ENCODE results near the gene PPP1R13B.

DNA sequence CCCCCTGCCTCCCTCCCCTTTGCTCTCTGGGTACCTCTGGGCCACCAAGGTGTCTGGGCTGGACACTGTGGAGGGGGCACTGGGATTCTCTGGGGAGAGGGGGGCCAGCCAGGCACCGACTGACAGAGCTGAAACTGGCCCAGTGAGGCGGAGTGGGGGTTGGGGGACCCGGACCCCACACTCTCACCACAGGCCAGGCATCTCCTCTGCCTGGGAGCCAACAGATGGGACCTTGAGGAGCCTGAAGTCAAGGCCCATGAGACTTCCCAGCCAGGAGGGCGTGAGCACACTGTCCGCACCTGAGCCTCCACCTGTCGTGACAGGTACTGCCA, 39.8 kb upstream of the PPP1R13B start:
- TF ChIP-seq, protein P1, sequence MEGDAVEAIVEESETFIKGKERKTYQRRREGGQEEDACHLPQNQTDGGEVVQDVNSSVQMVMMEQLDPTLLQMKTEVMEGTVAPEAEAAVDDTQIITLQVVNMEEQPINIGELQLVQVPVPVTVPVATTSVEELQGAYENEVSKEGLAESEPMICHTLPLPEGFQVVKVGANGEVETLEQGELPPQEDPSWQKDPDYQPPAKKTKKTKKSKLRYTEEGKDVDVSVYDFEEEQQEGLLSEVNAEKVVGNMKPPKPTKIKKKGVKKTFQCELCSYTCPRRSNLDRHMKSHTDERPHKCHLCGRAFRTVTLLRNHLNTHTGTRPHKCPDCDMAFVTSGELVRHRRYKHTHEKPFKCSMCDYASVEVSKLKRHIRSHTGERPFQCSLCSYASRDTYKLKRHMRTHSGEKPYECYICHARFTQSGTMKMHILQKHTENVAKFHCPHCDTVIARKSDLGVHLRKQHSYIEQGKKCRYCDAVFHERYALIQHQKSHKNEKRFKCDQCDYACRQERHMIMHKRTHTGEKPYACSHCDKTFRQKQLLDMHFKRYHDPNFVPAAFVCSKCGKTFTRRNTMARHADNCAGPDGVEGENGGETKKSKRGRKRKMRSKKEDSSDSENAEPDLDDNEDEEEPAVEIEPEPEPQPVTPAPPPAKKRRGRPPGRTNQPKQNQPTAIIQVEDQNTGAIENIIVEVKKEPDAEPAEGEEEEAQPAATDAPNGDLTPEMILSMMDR (conservative IDR thresholded peaks at IDR 0.05; ENCODE audit: low read depth in 2 of 2) = no peak
- TF ChIP-seq EZH2phosphoT487 (IDR thresholded peaks at IDR 0.05; ENCODE audit: unreplicated experiment) (no peak), POLR2AphosphoS5 (IDR thresholded peaks at IDR 0.05; ENCODE audit: low read depth) (no peak), EZH2 (IDR thresholded peaks at IDR 0.05; ENCODE audit: low read depth, unreplicated experiment) (no peak), NANOG (IDR thresholded peaks at IDR 0.05; ENCODE audit: borderline replicate concordance) (no peak)
- TF ChIP-seq, protein P2, sequence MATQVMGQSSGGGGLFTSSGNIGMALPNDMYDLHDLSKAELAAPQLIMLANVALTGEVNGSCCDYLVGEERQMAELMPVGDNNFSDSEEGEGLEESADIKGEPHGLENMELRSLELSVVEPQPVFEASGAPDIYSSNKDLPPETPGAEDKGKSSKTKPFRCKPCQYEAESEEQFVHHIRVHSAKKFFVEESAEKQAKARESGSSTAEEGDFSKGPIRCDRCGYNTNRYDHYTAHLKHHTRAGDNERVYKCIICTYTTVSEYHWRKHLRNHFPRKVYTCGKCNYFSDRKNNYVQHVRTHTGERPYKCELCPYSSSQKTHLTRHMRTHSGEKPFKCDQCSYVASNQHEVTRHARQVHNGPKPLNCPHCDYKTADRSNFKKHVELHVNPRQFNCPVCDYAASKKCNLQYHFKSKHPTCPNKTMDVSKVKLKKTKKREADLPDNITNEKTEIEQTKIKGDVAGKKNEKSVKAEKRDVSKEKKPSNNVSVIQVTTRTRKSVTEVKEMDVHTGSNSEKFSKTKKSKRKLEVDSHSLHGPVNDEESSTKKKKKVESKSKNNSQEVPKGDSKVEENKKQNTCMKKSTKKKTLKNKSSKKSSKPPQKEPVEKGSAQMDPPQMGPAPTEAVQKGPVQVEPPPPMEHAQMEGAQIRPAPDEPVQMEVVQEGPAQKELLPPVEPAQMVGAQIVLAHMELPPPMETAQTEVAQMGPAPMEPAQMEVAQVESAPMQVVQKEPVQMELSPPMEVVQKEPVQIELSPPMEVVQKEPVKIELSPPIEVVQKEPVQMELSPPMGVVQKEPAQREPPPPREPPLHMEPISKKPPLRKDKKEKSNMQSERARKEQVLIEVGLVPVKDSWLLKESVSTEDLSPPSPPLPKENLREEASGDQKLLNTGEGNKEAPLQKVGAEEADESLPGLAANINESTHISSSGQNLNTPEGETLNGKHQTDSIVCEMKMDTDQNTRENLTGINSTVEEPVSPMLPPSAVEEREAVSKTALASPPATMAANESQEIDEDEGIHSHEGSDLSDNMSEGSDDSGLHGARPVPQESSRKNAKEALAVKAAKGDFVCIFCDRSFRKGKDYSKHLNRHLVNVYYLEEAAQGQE (IDR thresholded peaks at IDR 0.05; ENCODE audit: unreplicated experiment) = no peak

All from GM23338 (cell line).